Fibroblast of mammary gland (primary cell): ENCODE measurements around the gene UVRAG.

Experiments
- DNase-seq: peaks from one replicate; pipeline ENCODE4 v3.0.0-alpha.2; 2010; ENCODE audit warnings: low read depth
- H3K4me3 ChIP-seq: 2 replicates; pipeline ENCODE4 v1.5.1; 2011; ENCODE audit warnings: low read depth, mild to moderate bottlenecking, low read length, moderate library complexity; ENCODE audit not compliant: control insufficient read depth
- CTCF ChIP-seq: conservative IDR thresholded peaks from 2 replicates; pipeline ENCODE4 v1.5.1; 2011; ENCODE audit warnings: low read depth, low read length, inconsistent platforms; ENCODE audit not compliant: control insufficient read depth, insufficient read depth

Gene UVRAG

GRCh38 chr11:75792127-75792731 is 22.8 kb upstream of the UVRAG start:
- no peak for DNase-seq
- H3K4me3 ChIP-seq: no peak overlapping the region
- TF ChIP-seq CTCF: no peak

- H3K4me3 ChIP-seq: no peak overlapping the region
- no peak for DNase-seq
- TF ChIP-seq CTCF: no peak
Measured at GRCh38 chr11:75792997-75793800, 21.8 kb upstream of the UVRAG start.

- no peak for TF ChIP-seq CTCF
- DNase-seq: no peak
- no peak overlapping the region for H3K4me3 ChIP-seq
Measured at GRCh38 chr11:75793966-75794365, 21.0 kb upstream of the UVRAG start.

- TF ChIP-seq CTCF: no peak
- H3K4me3 ChIP-seq: no peak overlapping the region
- DNase-seq: no peak
Measured at GRCh38 chr11:75795276-75796090, 19.5 kb upstream of the UVRAG start.

- no peak overlapping the region for H3K4me3 ChIP-seq
- no peak for DNase-seq
- no peak for TF ChIP-seq CTCF
Measured at GRCh38 chr11:75796091-75796435, 18.9 kb upstream of the UVRAG start.

DNA sequence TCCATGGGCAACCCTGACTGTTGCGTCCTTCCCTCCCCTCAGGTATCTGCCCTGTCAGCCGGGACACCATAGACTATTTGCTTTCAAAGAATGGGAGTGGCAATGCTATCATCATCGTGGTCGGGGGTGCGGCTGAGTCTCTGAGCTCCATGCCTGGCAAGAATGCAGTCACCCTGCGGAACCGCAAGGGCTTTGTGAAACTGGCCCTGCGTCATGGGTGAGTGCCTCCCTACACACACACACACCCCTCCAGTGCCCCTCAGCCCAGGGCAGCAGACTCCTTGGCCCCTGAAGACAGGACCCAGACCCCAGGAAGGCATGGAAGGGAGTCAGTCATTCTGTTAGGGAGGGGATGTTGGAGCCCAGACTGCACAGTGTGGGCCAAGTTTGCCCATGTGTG is 17.9 kb upstream of the UVRAG start:
- DNase-seq: no peak

More for the DNA sequence above, 17.9 kb upstream of the UVRAG start:
- H3K4me3 ChIP-seq: no peak overlapping the region
- no peak for TF ChIP-seq CTCF
